ENCODE data around the gene ASTN2.

Gene ASTN2

DNA sequence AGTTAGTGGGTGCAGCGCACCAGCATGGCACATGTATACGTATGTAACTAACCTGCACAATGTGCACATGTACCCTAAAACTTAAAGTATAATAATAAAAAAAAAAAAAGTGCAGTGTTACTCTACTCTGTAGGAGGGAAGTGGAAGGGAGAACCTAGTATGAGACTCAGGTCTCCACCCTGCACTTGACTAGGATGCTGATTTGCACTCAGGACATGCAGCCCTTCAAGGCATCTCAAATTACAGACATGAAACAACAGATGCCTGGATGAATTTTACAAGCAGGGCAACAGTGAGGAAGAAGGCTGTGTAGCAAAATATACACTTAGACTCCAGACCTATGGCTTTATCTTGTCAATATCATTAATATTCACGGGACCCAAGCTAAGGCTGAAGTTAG lies 711.2 kb downstream of the ASTN2 start:
- H3K4me3 ChIP-seq (ENCODE audit: low read depth, low read length) = no peak overlapping the region
- TF ChIP-seq, protein P1, sequence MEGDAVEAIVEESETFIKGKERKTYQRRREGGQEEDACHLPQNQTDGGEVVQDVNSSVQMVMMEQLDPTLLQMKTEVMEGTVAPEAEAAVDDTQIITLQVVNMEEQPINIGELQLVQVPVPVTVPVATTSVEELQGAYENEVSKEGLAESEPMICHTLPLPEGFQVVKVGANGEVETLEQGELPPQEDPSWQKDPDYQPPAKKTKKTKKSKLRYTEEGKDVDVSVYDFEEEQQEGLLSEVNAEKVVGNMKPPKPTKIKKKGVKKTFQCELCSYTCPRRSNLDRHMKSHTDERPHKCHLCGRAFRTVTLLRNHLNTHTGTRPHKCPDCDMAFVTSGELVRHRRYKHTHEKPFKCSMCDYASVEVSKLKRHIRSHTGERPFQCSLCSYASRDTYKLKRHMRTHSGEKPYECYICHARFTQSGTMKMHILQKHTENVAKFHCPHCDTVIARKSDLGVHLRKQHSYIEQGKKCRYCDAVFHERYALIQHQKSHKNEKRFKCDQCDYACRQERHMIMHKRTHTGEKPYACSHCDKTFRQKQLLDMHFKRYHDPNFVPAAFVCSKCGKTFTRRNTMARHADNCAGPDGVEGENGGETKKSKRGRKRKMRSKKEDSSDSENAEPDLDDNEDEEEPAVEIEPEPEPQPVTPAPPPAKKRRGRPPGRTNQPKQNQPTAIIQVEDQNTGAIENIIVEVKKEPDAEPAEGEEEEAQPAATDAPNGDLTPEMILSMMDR (IDR thresholded peaks at IDR 0.05; ENCODE audit: low read depth, low read length) = no peak
- no peak overlapping the region for H3K27ac ChIP-seq
- no peaks in the 10 kb centered on the region for H3K27me3 ChIP-seq (ENCODE audit: insufficient read depth, low read depth, severe bottlenecking)
- no peak for DNase-seq
- H3K36me3 ChIP-seq = peaks cover 36% of the 10 kb centered on the region
- no peaks in the 10 kb centered on the region for H3K9me3 ChIP-seq (ENCODE audit: severe bottlenecking)

DNA sequence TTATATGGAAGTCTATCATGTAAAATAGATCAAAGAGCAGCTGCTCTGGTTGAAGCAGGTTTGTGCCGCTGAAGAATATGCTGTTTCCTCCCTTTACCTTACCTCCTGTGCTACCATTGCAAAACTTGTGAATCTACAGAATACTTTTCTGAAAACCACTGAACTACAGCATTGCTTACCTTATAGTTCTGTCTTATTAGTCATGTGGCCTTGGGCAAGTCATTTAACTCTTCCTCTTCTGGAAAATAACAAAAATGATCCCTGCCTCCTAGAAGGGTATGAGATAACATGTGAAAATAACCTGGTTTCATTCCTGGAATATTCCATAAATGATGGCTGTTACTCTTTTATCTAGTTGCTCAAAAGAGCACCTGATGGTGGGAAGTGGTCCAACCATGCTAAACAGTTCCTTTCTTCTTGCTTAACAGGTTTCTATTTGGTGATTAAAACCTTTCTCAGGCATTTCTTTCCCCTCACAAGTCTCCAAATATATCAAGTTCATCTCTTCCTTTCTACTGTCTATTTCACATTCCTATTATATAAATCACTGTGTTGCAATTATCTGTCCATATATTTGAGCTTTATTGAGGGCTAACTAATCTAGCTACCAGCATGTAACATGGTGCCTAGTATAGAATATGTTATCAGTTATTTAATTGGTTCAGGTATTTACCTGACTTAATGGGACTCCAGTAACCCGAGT lies 712.8 kb downstream of the ASTN2 start:
- Histone ChIP-seq H3K27me3 (ENCODE audit: insufficient read depth, low read depth, severe bottlenecking) (no peaks in the 10 kb centered on the region), H3K36me3 (peaks cover 51% of the 10 kb centered on the region)
- no peak for DNase-seq

DNA sequence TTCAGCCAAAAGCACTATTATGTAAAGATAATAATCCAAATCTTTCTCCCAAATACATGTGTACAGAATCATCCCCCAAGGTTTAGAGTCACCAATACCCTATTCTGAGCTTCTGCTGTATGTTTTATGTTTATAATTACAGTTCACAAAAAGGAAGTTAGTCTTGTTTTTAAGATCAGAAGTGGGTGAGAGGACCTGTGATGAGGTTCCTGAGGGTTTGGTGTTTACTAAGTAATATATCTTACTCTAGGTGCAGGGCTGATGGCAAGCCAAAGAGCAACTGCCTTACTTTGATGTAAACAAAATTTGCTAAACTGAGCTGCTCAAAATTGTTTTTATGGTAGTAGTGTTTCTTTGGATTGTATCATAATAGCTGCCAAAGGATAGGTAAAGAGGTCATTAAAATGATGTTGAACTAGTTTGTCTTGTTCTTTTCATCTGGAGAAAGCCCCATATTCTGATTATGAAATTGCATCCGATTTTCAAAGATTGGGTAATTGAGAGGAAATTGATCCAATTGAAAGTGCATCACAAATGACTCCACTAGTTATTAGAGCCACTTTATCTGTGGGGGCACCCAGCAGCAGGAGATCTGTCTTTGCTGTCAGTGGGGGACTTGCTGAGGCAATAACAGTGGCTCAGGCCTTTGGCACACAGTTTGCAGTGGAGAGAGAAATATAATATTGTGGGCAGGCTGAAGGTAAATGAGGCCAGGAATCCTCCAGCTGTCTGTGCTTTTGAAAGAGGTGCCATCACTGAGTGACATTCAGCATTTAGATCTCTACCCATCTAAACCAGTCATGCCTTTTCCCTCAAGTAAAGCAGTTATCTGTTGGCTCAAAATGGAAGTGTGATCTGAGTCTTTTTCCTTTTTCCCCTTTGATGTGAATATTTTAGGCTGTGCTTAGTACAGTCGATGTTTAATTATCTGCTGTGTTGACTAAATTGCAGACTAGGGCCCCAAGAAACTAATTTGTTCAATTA lies 713.7 kb downstream of the ASTN2 start:
- no peak for DNase-seq
- Histone ChIP-seq H3K9me3 (ENCODE audit: severe bottlenecking) (no peaks in the 10 kb centered on the region), H3K27me3 (ENCODE audit: insufficient read depth, low read depth, severe bottlenecking) (no peaks in the 10 kb centered on the region), H3K27ac (no peak overlapping the region), H3K4me3 (ENCODE audit: low read depth, low read length) (no peak overlapping the region), H3K36me3 (peaks cover 54% of the 10 kb centered on the region)
- TF ChIP-seq, protein P1 (IDR thresholded peaks at IDR 0.05; ENCODE audit: low read depth, low read length) = no peak

More for the DNA sequence above, 712.8 kb downstream of the ASTN2 start:
- Histone ChIP-seq H3K9me3 (ENCODE audit: severe bottlenecking) (no peaks in the 10 kb centered on the region), H3K4me3 (ENCODE audit: low read depth, low read length) (no peak overlapping the region), H3K27ac (no peak overlapping the region)
- TF ChIP-seq, protein P1 (IDR thresholded peaks at IDR 0.05; ENCODE audit: low read depth, low read length) = no peak

DNA sequence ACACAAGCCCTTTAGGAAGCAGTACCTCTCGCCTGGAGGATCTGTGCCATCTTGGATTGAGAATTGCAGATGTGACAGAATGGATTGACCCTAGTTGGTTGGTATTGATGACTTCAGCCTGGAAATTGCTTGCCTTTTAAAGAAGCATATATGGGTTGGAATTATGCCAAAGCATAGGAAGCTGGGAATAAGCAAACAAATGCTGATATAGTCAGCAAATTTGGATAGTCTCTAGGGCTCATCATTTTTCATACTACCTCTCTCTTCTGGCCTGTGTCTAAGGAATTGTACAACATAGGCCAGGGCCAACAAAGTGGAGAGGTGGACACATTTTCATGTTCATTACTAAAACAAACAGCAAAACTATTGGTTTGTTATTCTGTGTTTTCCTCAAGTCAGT lies 714.6 kb downstream of the ASTN2 start:
- H3K9me3 ChIP-seq (ENCODE audit: severe bottlenecking) = no peaks in the 10 kb centered on the region
- H3K4me3 ChIP-seq (ENCODE audit: low read depth, low read length) = no peak overlapping the region
- H3K27ac ChIP-seq = no peak overlapping the region
- TF ChIP-seq, protein P1 (IDR thresholded peaks at IDR 0.05; ENCODE audit: low read depth, low read length) = no peak
- peaks cover 58% of the 10 kb centered on the region for H3K36me3 ChIP-seq
- DNase-seq = no peak
- no peaks in the 10 kb centered on the region for H3K27me3 ChIP-seq (ENCODE audit: insufficient read depth, low read depth, severe bottlenecking)

DNA sequence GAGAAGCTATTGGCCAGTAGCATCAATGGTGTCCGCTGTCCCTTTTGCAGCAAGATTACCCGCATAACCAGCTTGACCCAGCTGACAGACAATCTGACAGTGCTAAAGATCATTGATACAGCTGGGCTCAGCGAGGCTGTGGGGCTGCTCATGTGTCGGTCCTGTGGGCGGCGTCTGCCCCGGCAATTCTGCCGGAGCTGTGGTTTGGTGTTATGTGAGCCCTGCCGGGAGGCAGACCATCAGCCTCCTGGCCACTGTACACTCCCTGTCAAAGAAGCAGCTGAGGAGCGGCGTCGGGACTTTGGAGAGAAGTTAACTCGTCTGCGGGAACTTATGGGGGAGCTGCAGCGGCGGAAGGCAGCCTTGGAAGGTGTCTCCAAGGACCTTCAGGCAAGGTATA lies 717.0 kb downstream of the ASTN2 start:
- Histone ChIP-seq H3K4me3 (ENCODE audit: low read depth, low read length) (no peak overlapping the region), H3K27me3 (ENCODE audit: insufficient read depth, low read depth, severe bottlenecking) (no peaks in the 10 kb centered on the region), H3K36me3 (peaks cover 77% of the 10 kb centered on the region), H3K27ac (no peak overlapping the region), H3K9me3 (ENCODE audit: severe bottlenecking) (no peaks in the 10 kb centered on the region)
- DNase-seq = no peak
- TF ChIP-seq, protein P1 (IDR thresholded peaks at IDR 0.05; ENCODE audit: low read depth, low read length) = no peak
